ENCODE results near the gene DAAM1.
A peak's percentile ranks its signal among the peaks of the same experiment; 100 is the strongest.

Gene DAAM1

GRCh38 chr14:59228421-59228820, 40.0 kb downstream of the DAAM1 start:
- no peak overlapping the region for H3K4me3 ChIP-seq (ENCODE audit: low read length)
- peak; percentile 34 for DNase-seq (ENCODE audit: low read depth)
- TF ChIP-seq, protein P1, sequence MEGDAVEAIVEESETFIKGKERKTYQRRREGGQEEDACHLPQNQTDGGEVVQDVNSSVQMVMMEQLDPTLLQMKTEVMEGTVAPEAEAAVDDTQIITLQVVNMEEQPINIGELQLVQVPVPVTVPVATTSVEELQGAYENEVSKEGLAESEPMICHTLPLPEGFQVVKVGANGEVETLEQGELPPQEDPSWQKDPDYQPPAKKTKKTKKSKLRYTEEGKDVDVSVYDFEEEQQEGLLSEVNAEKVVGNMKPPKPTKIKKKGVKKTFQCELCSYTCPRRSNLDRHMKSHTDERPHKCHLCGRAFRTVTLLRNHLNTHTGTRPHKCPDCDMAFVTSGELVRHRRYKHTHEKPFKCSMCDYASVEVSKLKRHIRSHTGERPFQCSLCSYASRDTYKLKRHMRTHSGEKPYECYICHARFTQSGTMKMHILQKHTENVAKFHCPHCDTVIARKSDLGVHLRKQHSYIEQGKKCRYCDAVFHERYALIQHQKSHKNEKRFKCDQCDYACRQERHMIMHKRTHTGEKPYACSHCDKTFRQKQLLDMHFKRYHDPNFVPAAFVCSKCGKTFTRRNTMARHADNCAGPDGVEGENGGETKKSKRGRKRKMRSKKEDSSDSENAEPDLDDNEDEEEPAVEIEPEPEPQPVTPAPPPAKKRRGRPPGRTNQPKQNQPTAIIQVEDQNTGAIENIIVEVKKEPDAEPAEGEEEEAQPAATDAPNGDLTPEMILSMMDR (conservative IDR thresholded peaks at IDR 0.05; ENCODE audit: low read length): no peak

GRCh38 chr14:59229653-59230406, 41.4 kb downstream of the DAAM1 start:
- no peak for DNase-seq (ENCODE audit: low read depth)
- H3K4me3 ChIP-seq (ENCODE audit: low read length): no peak overlapping the region
- TF ChIP-seq, protein P1 (conservative IDR thresholded peaks at IDR 0.05; ENCODE audit: low read length): no peak

- H3K4me3 ChIP-seq (ENCODE audit: low read length): no peak overlapping the region
- no peak for DNase-seq (ENCODE audit: low read depth)
- TF ChIP-seq, protein P1 (conservative IDR thresholded peaks at IDR 0.05; ENCODE audit: low read length): no peak
Measured at GRCh38 chr14:59236195-59236594, 47.7 kb downstream of the DAAM1 start.

GRCh38 chr14:59238216-59238615, 49.7 kb downstream of the DAAM1 start:
- H3K4me3 ChIP-seq (ENCODE audit: low read length): no peak overlapping the region
- TF ChIP-seq, protein P1 (conservative IDR thresholded peaks at IDR 0.05; ENCODE audit: low read length): no peak
- no peak for DNase-seq (ENCODE audit: low read depth)

DNA sequence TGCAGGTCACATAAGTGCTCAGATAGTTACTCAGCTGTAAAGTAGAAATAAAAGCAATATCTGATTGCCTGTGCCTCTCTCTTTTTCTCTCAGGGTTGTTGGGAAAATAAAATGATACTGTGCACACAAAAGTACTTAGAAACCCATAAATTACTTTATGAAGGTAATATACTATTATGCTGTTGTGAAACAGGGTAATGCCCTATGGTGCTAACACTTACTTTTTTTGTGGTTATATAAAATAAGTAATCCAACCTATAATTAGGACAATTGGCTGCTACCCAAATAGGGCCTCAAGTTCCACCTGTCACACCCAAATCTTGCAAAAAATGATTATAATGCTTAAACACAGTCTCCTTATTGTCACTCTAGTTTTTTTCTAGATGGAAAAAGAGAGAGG, 50.6 kb downstream of the DAAM1 start:
- no peak for DNase-seq (ENCODE audit: low read depth)
- no peak overlapping the region for H3K4me3 ChIP-seq (ENCODE audit: low read length)
- TF ChIP-seq, protein P1 (conservative IDR thresholded peaks at IDR 0.05; ENCODE audit: low read length): no peak

GRCh38 chr14:59240356-59240755, 51.9 kb downstream of the DAAM1 start:
- TF ChIP-seq, protein P1 (conservative IDR thresholded peaks at IDR 0.05; ENCODE audit: low read length): no peak
- no peak overlapping the region for H3K4me3 ChIP-seq (ENCODE audit: low read length)
- DNase-seq (ENCODE audit: low read depth): no peak

GRCh38 chr14:59241121-59241520, 52.7 kb downstream of the DAAM1 start:
- no peak overlapping the region for H3K4me3 ChIP-seq (ENCODE audit: low read length)
- TF ChIP-seq, protein P1 (conservative IDR thresholded peaks at IDR 0.05; ENCODE audit: low read length): no peak
- DNase-seq (ENCODE audit: low read depth): no peak
